Common myeloid progenitor, CD34-positive (primary cell): ENCODE measurements around the gene FLAD1.

ENCODE experiments used
- CTCF ChIA-PET: fragments of 350-600 bp; sonication (Branson Sonifier 250); formaldehyde crosslinking; loops from one replicate; lab custom pipeline; 2021; ENCODE audit warnings: antibody characterized with exemption; lab: Charles Lee
- POLR2A ChIA-PET: fragments of 350-600 bp; sonication (Branson Sonifier 250); formaldehyde crosslinking; loops from one replicate; lab custom pipeline; 2021; ENCODE audit warnings: antibody characterized with exemption; lab: Charles Lee
- DNase-seq, 3 donors: peaks; one replicate each; pipeline versions ENCODE4 v3.0.0 to v3.0.0-alpha.2; 2013
- H3K27ac ChIP-seq, 2 experiments: 1 replicate in 1 of 2; 2 replicates in 1 of 2; pipeline ENCODE4 v1.7.0; 2013; ENCODE audit warnings: inconsistent platforms in 2 of 2, low read length in 2 of 2, mild to moderate bottlenecking in 2 of 2, low read depth in 1 of 2, moderate library complexity in 1 of 2; ENCODE audit not compliant: severe bottlenecking in 2 of 2, insufficient read depth in 1 of 2, poor library complexity in 1 of 2
- H3K27me3 ChIP-seq, 5 experiments: replicated peaks in 2 of 5; 1 replicate in 3 of 5; 2 replicates in 2 of 5; pipeline versions ENCODE4 v1.6.1 to v1.7.0; 2013; ENCODE audit warnings: low read length in 4 of 5, mild to moderate bottlenecking in 2 of 5, moderate library complexity in 2 of 5, inconsistent platforms in 1 of 5; ENCODE audit not compliant: insufficient read depth in 5 of 5, control insufficient read depth in 4 of 5
- H3K36me3 ChIP-seq, 4 experiments: 1 replicate in 2 of 4; 2 replicates in 2 of 4; pipeline versions ENCODE4 v1.6.1 to v1.7.0; 2013; ENCODE audit warnings: low read length in 3 of 4, control low read depth in 1 of 4, mild to moderate bottlenecking in 1 of 4; ENCODE audit not compliant: control insufficient read depth in 4 of 4, insufficient read depth in 4 of 4
- H3K4me1 ChIP-seq, 4 experiments: 1 replicate in 3 of 4; 2 replicates in 1 of 4; pipeline versions ENCODE4 v1.6.1 to v1.7.1; 2013; ENCODE audit warnings: low read length in 3 of 4, mild to moderate bottlenecking in 3 of 4, control low read depth in 1 of 4, inconsistent platforms in 1 of 4, moderate library complexity in 1 of 4; ENCODE audit not compliant: control insufficient read depth in 4 of 4, insufficient read depth in 4 of 4; ENCODE audit errors: control extremely low read depth in 1 of 4
- H3K4me3 ChIP-seq, 7 experiments: 1 replicate in 4 of 7; 2 replicates in 3 of 7; pipeline versions ENCODE4 v1.5.1 to v1.7.0; 2013; ENCODE audit warnings: mild to moderate bottlenecking in 7 of 7, low read length in 6 of 7, moderate library complexity in 6 of 7, inconsistent platforms in 2 of 7, low read depth in 2 of 7, control low read depth in 1 of 7; ENCODE audit not compliant: insufficient read depth in 4 of 7, control insufficient read depth in 1 of 7; ENCODE audit errors: extremely low read depth in 1 of 7
- H3K9me3 ChIP-seq, 5 experiments: 1 replicate in 4 of 5; 2 replicates in 1 of 5; pipeline versions ENCODE4 v1.6.1 to v1.7.1; 2013; ENCODE audit warnings: low read length in 4 of 5, mild to moderate bottlenecking in 2 of 5, inconsistent platforms in 1 of 5, low read depth in 1 of 5, moderate library complexity in 1 of 5; ENCODE audit not compliant: control insufficient read depth in 4 of 5, insufficient read depth in 2 of 5; ENCODE audit errors: control extremely low read depth in 1 of 5
- WGBS: methylation state at CpG from one replicate; pipeline ENCODE4 v1.1.5; 2013; ENCODE audit not compliant: insufficient coverage; 5-methylcytosine and 5-hydroxymethylcytosine counted together

The FLAD1 gene

DNA sequence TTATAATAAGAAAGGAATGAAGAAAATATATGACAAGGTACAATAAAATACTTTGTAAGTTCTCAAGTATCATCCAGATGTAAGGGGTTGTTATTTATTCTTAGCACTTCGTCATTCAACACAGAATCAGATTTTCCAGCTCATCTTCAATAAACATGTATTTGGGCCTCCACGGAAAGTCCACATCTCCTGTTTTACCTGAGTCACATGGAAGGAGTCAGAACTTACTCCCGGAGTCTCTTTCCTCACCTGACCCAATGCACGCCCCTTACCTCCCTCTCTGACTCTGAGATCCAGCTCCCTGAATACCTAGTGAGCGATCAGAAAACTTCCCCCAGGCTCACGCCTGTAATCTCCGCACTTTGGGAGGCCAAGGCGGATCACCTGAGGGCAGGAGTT is 45.2 kb upstream of the FLAD1 start:
- 87% methylated on average over 4 of the region's 8 CpGs for WGBS
- H3K9me3 ChIP-seq = no peaks in the 10 kb centered on the region
- H3K27me3 ChIP-seq = no peaks in the 10 kb centered on the region
- POLR2A ChIA-PET = interaction anchor here (2.4 kb wide), 1 partner anchor 54 kb away, joined by 7 read pairs; no protein-coding TSS in a partner anchor
- peak overlapping the region; percentile 99 for H3K27ac ChIP-seq
- H3K36me3 ChIP-seq = no peaks in the 10 kb centered on the region
- H3K4me1 ChIP-seq = peaks cover 20 to 74% (median 67%) of the 10 kb centered on the region in 4 experiments
- CTCF ChIA-PET = interaction anchor here (0.9 to 1.0 kb wide), 2 partner anchors 28 to 60 kb away, joined by 3 read pairs; no protein-coding TSS in a partner anchor
- DNase-seq = no peak
- H3K4me3 ChIP-seq = peak overlapping the region in 6 of 7 experiments; percentile 58 to 86 (median 80)

GRCh38 chr1:154938604-154939399 is 44.3 kb upstream of the FLAD1 start:
- H3K9me3 ChIP-seq = no peaks in the 10 kb centered on the region
- H3K36me3 ChIP-seq = no peaks in the 10 kb centered on the region
- H3K4me1 ChIP-seq = peaks cover 20 to 83% (median 75%) of the 10 kb centered on the region in 4 experiments
- no peaks in the 10 kb centered on the region for H3K27me3 ChIP-seq
- 100% methylated on average over 6 of the region's 7 CpGs for WGBS
- ChIA-PET CTCF (interaction anchor here (0.6 to 1.5 kb wide), 3 partner anchors 29 to 55 kb away, joined by 3 to 5 read pairs (median 3); partner anchors contain the start of gene LENEP), POLR2A (interaction anchor here (0.6 kb wide), 2 partner anchors 22 to 72 kb away, joined by 5 read pairs; no protein-coding TSS in a partner anchor)
- H3K27ac ChIP-seq = peak overlapping the region in 1 of 2 experiments; percentile 47
- no peak for DNase-seq
- H3K4me3 ChIP-seq = no peak overlapping the region

DNA sequence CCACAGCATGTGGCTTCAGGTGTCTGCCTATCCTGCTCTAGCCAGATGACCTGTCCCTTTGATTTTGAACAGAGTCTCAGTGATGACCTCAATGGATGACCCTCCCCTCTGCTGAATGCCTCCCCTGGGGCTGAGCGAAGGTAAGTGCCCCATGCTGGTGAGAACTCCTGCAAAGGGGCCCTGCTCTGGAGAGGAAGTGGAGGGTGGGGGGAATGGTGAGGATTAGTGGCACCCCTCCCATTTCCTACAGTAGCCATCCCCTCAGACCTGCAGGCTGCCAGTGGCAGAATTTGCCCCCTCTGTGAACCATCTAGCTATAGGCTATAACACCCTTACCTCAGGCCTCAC is 43.0 kb upstream of the FLAD1 start:
- DNase-seq = no peak

DNA sequence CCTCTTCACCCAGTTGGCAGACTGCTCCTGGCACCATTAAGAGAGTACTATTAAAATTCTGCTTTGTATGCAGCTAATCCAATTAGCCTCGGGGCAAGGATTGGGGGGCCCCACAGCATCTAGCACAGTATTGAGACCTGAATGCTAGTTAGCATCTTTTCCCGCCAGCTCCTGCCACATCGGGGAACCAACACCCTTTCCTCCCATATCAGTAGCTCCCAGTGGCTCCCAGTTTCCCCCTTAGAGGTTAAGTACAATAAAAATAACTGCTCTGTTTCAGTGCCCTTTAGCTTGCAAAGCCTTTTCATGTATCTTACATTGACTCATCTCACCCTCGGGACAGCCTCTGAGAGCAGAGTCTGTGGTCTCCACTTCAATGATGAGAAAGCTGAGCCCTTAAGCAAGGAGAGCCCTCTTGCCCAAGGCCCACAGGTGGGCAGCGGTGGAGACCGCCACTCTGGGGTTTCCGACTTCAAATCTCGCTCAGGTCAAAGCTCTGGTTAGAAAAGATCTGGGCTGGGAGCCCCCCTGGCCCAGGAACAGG is 42.4 kb upstream of the FLAD1 start:
- WGBS = 64% methylated on average over 8 of the region's 8 CpGs
- POLR2A ChIA-PET = no interaction called here

More for the DNA sequence above, 43.0 kb upstream of the FLAD1 start:
- peaks cover 20 to 96% (median 88%) of the 10 kb centered on the region in 4 experiments for H3K4me1 ChIP-seq
- H3K27ac ChIP-seq = no peak overlapping the region
- H3K36me3 ChIP-seq = peaks cover 5 to 8% (median 5%) of the 10 kb centered on the region in 4 experiments
- CTCF ChIA-PET = interaction anchor here (1.2 to 1.6 kb wide), 4 partner anchors 11 to 59 kb away, joined by 3 to 5 read pairs (median 4); partner anchors contain the start of gene LENEP
- no peaks in the 10 kb centered on the region for H3K27me3 ChIP-seq
- WGBS = no CpG with 5 or more reads among the region's 1 CpG
- peak overlapping the region in 2 of 7 experiments; percentile 13 to 37 for H3K4me3 ChIP-seq
- no peaks in the 10 kb centered on the region for H3K9me3 ChIP-seq
- POLR2A ChIA-PET = interaction anchor here (0.6 kb wide), 1 partner anchor 300 kb away, joined by 3 read pairs; no protein-coding TSS in a partner anchor

DNA sequence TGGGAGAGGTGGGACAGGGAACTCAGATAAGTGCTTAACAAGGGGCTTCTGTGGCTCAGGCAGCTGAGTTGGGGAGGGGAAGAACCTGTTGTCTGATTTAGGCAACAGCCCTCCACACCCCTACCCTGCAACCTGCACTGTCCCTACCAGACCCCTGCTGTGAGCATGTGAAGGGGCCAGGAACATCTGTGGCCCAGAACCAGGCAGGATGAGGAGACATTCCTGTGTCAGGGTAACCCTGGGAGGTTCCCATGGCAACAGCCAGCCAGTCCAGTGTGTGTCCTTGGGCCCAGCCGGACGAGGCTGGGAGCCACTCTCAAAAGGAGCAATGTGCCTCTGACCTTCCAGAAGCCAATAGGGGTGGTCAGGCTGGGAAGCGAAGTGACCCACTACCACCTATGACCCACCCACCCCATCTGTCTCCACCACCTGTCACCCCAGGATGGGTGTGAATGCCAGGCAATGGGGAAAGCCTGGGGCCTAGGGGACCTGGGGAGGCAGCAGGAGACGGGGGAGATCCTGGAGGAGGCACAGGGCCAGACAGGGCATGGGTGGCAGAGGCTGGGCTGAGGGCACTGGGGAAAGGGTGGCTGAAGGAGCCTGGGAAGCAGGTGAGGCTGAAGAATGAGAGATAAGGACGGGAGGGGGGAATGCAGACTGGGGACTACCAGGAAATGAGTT is 41.7 kb upstream of the FLAD1 start:
- peak in 1 of 3 donors; percentile 60 for DNase-seq
- Histone ChIP-seq H3K4me3 (peak overlapping the region in 2 of 7 experiments; percentile 15 to 42), H3K36me3 (peaks cover 10 to 21% (median 15%) of the 10 kb centered on the region in 4 experiments), H3K4me1 (peaks cover 19 to 91% (median 88%) of the 10 kb centered on the region in 4 experiments), H3K9me3 (no peaks in the 10 kb centered on the region), H3K27me3 (no peaks in the 10 kb centered on the region), H3K27ac (peak overlapping the region in 1 of 2 experiments; percentile 77)
- POLR2A ChIA-PET = no interaction called here
- CTCF ChIA-PET = interaction anchor here (1.2 kb wide), 1 partner anchor 11 kb away, joined by 3 read pairs; no protein-coding TSS in a partner anchor
- WGBS = no CpG with 5 or more reads among the region's 5 CpGs

More for the DNA sequence above, 42.4 kb upstream of the FLAD1 start:
- Histone ChIP-seq H3K4me1 (peaks cover 19 to 96% (median 91%) of the 10 kb centered on the region in 4 experiments), H3K9me3 (no peaks in the 10 kb centered on the region), H3K36me3 (peaks cover 10 to 14% (median 10%) of the 10 kb centered on the region in 4 experiments), H3K27ac (no peak overlapping the region), H3K4me3 (peak overlapping the region in 1 of 7 experiments; percentile 37), H3K27me3 (no peaks in the 10 kb centered on the region)
- CTCF ChIA-PET = interaction anchor here (1.2 to 1.6 kb wide), 3 partner anchors 10 to 59 kb away, joined by 3 to 4 read pairs (median 4); no protein-coding TSS in a partner anchor
- DNase-seq = no peak

GRCh38 chr1:154943649-154944400 is 39.3 kb upstream of the FLAD1 start:
- CTCF ChIA-PET = interaction anchor here (0.8 to 2.0 kb wide), 22 partner anchors 8 to 169 kb away, joined by 3 to 10 read pairs (median 4); partner anchors contain the start of gene PMVK
- DNase-seq = peak; percentile 61 to 87 (median 85)
- POLR2A ChIA-PET = interaction anchor here (0.5 to 3.7 kb wide), 8 partner anchors 9 to 467 kb away, joined by 3 to 17 read pairs (median 3); partner anchors contain the start of gene PBXIP1
- 22% methylated on average over 3 of the region's 6 CpGs for WGBS
- Histone ChIP-seq H3K9me3 (no peaks in the 10 kb centered on the region), H3K27ac (peak overlapping the region in 1 of 2 experiments; percentile 77), H3K4me3 (peak overlapping the region in 1 of 7 experiments; percentile 1), H3K4me1 (peaks cover 12 to 74% (median 70%) of the 10 kb centered on the region in 4 experiments), H3K27me3 (no peaks in the 10 kb centered on the region), H3K36me3 (peaks cover 19 to 41% (median 34%) of the 10 kb centered on the region in 4 experiments)
